ENCODE measurements around the gene ATP11A.

The ATP11A gene

DNA sequence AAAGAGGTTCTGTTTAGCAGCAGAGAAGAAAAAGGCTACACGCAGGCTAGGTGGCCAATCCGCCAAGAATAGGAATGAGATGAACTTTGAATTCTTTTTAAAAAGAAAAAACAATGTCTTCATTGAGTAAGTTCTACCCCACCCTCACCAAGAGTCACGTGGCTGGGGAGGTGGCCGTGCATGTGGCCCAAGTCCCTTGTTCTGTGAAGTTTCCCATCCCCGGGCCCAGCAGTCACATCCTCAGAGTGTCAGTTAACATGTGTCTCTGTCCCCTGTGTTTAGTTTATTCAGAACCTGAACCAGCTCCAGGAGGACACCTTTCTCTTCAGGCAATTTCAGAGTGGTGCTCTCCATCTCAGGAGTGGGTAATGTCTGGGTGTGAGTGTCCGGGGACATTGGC is 222.0 kb downstream of the ATP11A start:
- TF ChIP-seq, protein P1, sequence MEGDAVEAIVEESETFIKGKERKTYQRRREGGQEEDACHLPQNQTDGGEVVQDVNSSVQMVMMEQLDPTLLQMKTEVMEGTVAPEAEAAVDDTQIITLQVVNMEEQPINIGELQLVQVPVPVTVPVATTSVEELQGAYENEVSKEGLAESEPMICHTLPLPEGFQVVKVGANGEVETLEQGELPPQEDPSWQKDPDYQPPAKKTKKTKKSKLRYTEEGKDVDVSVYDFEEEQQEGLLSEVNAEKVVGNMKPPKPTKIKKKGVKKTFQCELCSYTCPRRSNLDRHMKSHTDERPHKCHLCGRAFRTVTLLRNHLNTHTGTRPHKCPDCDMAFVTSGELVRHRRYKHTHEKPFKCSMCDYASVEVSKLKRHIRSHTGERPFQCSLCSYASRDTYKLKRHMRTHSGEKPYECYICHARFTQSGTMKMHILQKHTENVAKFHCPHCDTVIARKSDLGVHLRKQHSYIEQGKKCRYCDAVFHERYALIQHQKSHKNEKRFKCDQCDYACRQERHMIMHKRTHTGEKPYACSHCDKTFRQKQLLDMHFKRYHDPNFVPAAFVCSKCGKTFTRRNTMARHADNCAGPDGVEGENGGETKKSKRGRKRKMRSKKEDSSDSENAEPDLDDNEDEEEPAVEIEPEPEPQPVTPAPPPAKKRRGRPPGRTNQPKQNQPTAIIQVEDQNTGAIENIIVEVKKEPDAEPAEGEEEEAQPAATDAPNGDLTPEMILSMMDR (conservative IDR thresholded peaks at IDR 0.05; ENCODE audit: low read depth, low read length): no peak
- DNase-seq (ENCODE audit: low read depth): no peak
- H3K4me3 ChIP-seq (ENCODE audit: low read depth, low read length): no peak overlapping the region

DNA sequence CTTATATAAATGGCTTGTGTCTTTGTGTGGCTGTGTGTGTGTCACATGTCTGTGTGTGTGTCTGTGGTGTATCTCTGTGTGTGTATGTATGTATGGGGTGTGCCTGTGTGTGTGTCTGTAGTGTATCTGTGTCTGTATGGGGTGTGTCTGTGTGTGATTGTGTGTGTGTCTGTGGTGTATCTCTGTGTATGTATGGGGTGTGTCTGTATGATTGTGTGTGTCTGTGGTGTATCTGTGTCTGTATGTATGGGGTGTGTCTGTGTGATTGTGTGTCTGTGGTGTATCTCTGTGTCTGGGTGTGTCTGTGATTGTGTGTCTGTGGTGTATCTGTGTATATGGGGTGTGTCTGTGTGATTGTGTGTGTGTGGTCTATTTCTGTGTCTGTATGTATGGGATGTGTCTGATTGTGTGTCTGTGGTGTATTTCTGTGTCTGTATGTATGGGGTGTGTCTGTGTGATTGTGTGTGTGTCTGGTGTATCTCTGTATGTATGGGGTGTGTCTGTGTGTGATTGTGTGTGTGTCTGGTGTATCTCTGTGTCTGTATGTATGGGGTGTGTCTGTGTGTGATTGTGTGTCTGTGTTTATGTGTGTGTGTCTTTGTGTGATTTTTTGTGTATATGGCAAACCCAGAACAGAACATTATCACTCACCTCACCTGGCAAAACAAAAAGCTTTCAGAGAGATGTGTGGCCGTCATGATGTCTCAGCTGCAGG is 223.0 kb downstream of the ATP11A start:
- TF ChIP-seq, protein P1 (conservative IDR thresholded peaks at IDR 0.05; ENCODE audit: low read depth, low read length): no peak
- no peak for DNase-seq (ENCODE audit: low read depth)
- H3K4me3 ChIP-seq (ENCODE audit: low read depth, low read length): no peak overlapping the region

DNA sequence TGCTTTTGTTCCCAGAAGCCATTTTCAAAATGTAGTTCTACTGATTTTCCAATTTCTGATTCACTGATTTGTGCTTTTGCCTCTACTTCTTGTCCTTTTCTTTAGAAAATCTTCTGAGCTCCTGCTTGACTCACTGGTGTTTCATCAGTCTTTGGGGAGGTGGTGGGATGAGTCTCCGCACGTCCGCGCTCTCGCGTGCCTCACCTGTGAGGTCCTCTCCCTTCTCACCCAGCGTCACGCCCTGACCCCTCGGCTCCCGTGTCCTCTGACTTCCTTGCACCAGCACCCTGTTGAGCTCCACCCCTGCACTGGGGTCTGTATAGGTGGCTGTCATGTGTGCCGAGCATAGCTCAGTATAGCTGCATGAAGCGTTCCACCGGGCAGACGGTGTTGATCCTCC is 226.5 kb downstream of the ATP11A start:
- no peak for DNase-seq (ENCODE audit: low read depth)
- TF ChIP-seq, protein P1 (conservative IDR thresholded peaks at IDR 0.05; ENCODE audit: low read depth, low read length): no peak
- H3K4me3 ChIP-seq (ENCODE audit: low read depth, low read length): no peak overlapping the region

DNA sequence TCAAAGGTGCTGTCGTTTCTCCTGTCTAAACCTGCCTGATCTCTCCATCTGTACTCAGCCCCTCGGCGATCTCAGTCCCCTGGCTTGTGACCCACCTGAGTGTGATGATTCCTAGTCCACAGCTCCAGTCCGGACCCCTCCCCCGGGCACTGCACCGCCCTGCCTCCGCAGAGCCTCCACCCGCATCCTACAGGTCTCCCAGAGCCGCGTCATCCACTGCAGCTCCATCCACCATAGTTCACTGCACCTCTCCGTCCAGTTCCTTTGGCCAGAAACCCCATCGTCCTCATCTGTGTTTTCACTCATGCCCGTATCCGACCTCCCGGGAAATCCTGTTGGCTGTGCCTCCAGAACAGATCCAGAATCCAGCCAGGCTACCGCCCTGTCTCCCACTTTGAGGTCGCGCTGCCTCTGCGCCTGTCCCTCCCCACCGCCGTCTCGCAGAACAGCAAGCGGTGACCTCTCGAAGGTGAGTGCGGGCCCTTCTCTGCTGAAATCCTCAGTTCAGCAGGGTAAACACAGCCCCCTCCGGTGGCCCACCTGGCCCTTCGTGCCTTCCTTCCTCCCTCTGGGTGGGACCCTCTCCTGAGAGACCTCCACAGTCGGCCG is 227.3 kb downstream of the ATP11A start:
- no peak overlapping the region for H3K4me3 ChIP-seq (ENCODE audit: low read depth, low read length)
- TF ChIP-seq, protein P1 (conservative IDR thresholded peaks at IDR 0.05; ENCODE audit: low read depth, low read length): no peak
- DNase-seq (ENCODE audit: low read depth): no peak

DNA sequence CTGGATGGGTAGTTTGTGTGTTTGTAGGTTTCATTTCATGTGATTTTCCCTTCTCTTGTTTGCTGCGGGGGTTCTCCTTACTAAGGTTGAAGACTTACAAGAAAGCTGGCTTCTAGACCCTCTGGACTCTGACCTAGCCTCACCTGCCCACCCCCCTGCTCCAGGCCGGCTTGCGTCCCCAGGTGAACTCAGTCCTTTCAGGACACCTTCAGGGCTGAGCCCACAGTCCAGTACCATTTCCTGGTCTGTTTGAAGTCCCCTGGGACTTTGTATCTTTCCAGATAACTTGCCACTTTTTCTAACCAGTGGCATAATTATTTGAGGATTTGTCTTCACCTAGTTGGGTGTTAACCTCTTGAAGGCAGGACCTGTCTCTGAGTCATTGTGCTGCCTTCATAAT is 227.9 kb downstream of the ATP11A start:
- DNase-seq (ENCODE audit: low read depth): no peak
- TF ChIP-seq, protein P1 (conservative IDR thresholded peaks at IDR 0.05; ENCODE audit: low read depth, low read length): no peak
- no peak overlapping the region for H3K4me3 ChIP-seq (ENCODE audit: low read depth, low read length)

DNA sequence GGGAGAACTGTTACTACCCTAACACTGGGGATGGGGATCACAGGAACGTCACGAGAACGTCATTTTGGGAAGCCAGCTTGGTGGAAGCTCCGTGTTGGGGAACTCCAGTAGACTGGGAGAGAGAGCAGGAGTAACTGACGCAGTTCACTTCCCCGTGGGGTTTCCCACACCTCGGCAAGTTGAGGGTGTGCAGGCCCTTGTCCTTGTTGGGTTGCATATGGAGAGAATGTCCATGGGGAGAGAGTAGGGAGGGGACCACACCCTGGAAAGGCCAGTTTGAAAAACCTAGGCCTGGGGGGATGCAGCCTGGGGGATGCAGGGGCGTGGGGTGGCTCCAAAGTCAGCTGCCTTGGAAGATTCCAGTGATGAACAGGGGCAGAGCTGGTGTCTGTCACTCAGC is 228.4 kb downstream of the ATP11A start:
- H3K4me3 ChIP-seq (ENCODE audit: low read depth, low read length): no peak overlapping the region
- no peak for DNase-seq (ENCODE audit: low read depth)
- TF ChIP-seq, protein P1 (conservative IDR thresholded peaks at IDR 0.05; ENCODE audit: low read depth, low read length): no peak

DNA sequence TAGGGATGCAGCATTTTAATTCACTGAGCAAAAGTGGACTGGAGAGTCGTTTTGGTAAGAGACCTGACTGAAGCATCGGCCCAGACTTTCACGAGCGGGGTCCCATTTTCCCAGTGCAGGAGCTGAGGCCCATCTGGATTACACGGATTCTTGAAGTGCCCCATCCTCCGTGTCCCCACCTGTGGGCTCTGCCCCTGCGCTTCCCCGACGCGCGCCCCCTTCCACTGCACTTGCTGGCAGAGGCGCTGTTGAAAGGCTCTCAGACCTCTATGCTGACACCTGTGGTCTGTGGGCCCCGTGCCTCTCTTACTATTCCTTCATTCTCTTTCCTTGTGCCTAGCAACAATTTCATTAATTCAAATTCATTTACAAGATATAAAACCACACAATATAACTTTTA is 228.9 kb downstream of the ATP11A start:
- no peak overlapping the region for H3K4me3 ChIP-seq (ENCODE audit: low read depth, low read length)
- TF ChIP-seq, protein P1 (conservative IDR thresholded peaks at IDR 0.05; ENCODE audit: low read depth, low read length): no peak
- no peak for DNase-seq (ENCODE audit: low read depth)
